ENCODE results near the gene CNGA2.

DNA sequence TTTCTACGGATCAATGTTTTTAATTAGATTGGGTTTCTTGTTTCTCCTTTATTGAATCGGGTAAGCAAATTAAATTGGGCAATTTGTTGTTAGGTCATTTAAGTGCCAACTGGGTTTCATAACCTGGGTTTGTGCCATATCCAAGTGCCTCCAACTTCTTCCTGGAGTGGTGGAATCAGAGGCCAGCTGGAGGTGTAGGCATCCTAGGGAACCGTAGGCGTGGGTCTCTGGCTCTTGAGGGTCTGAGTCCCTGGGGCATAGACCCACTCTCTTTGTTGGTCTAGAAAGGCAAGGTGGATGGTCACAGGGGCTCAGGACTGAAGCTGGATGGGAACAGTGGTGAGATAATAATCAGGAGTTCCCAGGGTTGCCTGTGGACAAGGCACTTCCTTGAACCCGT is 18.3 kb downstream of the CNGA2 start:
- no peak for TF ChIP-seq CTCF (IDR thresholded peaks at IDR 0.05)
- no peak for TF ChIP-seq POLR2A (IDR thresholded peaks at IDR 0.05)
